ENCODE measurements around the gene SUPT6H.

- TF ChIP-seq POLR2A (IDR thresholded peaks at IDR 0.05) (no peak), CTCF (IDR thresholded peaks at IDR 0.05) (no peak), POLR2AphosphoS5 (IDR thresholded peaks at IDR 0.05) (no peak)
These were observed 41.7 kb downstream of the SUPT6H start for GRCh38 chr17:28703552-28704218.

All from stomach (tissue), 4 donors.